HG02588 (cell line): Measurements from ENCODE around the gene TAF12.
"Not testable (repeated sequence)": the region's sequence is repeated elsewhere in the genome, so short reads cannot be mapped to it uniquely, and the experiment has no call there.

Source experiments
- ATAC-seq: cut with Tn5 transposase; IDR thresholded peaks from one replicate; pipeline ENCODE4 v1.9.1; 2021; ENCODE audit warnings: mild to moderate bottlenecking, moderate library complexity; ENCODE audit not compliant: unreplicated experiment

TAF12 gene

DNA sequence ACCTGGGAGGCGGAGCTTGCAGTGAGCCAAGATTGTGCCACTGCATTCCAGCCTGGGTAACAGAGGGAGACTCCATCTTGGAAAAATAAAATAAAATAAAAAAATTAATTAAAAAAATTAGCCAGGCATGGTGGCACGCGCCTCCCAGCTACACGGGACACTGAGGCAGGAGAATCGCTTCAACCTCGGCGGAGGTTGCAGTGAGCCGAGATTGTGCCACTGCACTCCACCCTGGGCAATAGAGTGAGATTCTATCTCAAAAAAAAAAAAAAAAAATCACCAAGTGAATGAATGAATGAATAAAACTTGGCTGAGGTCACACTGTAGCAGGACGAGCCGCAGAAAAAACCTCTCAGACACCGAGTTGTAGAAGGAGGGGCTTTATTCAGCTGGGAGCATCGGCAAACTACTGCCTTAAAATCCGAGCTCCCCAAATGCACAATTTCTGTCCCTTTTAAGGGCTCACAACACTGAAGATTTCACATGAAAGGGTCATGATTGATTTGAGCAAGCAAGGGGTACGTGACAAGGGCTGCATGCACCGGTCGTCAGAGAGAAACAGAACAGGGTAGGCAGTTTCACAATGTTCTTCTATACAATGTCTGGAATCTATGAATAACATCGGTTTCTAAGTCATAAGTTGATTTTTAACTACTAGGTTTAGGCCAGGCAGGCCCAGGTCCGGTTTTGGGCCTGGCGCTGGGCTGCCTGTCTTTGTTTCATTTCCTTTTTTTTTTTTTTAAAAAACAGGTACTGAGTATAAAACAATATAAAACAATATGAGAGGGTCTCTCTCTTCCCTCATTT, 56.1 kb downstream of the TAF12 start:
- not testable (repeated sequence) for ATAC-seq

DNA sequence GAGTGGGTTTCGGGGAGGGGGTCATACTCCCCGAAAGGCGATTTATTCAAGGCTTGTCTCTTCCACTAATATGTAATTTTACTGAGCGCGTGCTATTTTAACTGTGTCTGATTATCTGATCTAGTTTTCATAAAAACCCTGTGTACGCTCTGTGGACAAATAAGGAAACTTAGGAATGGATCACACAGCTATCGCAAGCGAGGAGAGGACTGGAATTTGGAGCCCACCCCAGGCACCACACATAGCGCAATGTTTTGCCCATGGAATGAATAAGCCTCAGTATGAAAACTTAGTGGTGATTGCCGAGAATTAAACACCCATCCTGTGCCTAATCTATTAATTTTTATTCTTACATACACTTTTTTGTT, 60.6 kb downstream of the TAF12 start:
- no peak for ATAC-seq

DNA sequence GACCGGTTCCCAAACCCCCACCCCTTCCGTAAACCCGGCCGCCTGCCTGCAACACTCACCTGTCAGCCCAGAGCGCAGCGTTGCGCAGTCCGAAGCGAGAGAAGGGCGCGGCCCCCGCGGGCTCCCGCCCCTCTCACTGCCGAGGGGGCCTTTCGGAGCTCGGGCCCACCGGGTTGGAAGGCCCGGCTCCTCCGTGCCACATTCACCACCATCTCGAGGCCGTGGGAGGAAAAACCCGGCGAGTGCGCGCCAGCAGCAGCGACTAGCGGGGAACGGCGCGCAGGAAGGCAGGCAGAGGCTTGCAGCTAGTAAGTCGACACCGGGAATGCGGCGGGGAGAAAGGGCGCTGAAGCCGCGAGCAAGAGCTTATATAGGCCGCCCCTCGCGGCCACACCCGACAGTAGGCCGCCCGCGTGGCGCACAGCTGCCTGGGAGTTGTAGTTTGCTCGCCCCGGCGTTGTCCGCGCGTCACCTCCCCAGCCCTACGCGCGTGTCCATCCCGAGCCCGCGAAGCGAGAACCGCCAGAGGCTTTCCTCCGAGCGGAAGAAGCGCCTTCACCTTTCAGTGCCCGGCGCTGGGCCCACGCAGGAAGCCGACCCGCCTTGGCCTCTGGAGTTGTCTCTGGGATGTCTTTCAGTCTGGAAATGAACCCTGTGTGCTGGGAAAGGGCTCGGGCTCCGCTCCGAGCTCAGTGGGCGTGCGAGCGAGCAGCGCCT, 61.2 kb downstream of the TAF12 start:
- peak; percentile 76 for ATAC-seq

DNA sequence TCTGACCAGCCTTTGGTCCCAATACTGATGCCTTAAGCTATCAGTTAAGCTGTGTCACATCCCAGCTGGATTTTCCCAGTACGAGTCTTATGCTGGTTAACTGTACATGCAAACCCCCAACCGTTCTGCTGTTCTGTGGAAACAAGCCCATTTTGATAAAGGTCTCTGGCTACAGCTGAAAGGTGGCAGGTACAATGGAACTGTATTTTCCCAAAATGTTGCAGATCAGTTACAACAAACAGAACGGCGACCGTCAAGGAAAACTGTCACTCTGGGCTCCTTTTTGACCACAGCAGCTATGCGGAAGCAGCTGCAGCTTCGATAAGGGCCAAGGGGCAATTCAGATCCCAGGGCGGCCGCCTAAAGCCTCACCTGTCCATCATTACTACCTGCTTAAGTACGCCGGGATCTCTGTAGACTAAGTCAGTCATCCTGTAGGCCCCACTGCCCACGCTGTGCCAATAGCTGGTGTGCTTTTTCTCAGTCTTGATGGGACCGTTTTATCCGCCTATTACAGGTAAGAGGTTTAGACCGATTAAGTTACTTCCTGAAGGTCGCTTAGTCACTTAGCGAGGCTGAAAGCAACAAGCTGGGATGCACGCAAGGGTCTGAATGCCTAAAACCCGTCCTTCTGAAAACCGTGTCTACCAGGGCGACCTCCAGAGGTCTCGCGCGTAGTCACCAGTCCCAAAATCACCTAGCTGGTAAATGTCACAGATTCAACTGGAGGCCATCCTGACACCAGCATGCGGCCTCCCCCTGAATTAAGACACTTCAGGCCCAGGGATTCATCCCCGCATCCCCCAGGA, 61.9 kb downstream of the TAF12 start:
- no peak for ATAC-seq

DNA sequence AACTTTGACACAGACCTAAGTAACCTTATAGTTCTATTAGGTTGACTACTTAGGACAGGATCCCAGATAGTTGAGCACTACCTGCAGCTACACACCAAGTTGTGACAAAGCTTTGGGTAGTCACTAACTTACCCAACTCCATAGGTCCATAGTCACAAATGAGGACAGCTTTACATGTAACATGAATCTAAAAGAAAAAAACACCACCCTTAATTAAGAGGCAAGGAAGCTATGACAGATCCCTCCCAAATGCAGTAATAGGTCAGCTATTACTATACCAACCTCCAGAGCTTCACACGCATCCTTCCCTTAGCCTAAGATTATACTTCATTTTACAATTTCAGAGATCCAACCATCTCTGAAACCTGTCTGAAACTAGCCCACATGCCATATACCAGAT, 63.5 kb downstream of the TAF12 start:
- ATAC-seq = no peak

DNA sequence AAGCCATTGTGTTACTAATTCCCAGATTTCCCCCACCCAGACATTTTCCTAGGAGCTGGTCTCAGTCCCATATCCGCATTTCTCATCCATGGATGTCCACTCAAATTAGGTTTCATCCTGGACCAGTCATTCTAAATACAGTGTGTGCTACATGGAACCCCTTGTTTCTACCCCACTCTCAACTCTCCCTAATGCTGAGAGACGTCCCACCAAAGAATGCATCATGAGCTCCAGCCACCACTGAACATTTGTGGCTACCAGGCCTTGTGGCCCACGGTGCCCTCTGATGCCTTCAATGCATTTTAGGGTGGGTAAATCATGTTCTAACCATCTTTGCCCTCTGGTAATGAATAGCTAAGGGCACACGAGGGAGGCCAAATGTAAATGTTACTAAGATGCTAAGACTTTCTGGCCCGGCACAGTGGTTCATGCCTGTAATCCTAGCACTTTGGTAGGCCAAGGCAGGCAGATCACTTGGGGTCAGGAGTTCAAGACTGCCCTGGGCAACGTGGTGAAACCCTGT, 64.1 kb downstream of the TAF12 start:
- ATAC-seq = no peak

GRCh38 chr1:28577738-28578536, 64.9 kb downstream of the TAF12 start:
- ATAC-seq = no peak

- ATAC-seq = no peak
Measured at GRCh38 chr1:28577052-28577678, 65.7 kb downstream of the TAF12 start.

DNA sequence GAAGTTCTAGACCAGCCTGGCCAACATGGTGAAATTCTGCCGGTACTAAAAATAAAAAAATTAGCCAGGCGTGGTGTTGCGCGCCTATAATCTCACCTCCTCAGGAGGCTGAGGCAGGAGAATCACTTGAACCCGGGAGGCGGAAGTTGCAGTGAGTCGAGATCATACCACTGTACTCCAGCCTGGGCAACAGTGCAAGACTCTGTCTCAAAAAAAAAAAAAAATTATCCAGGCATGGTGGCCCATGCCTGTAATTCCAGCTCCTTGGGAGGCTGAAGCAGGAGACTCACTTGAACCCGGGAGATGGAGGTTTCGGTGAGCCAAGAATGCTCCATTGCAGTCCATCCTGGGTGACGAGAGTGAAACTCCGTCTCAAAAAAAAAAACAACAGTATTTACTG, 69.3 kb downstream of the TAF12 start:
- no peak for ATAC-seq

GRCh38 chr1:28572891-28573290, 70.0 kb downstream of the TAF12 start:
- not testable (repeated sequence) for ATAC-seq

DNA sequence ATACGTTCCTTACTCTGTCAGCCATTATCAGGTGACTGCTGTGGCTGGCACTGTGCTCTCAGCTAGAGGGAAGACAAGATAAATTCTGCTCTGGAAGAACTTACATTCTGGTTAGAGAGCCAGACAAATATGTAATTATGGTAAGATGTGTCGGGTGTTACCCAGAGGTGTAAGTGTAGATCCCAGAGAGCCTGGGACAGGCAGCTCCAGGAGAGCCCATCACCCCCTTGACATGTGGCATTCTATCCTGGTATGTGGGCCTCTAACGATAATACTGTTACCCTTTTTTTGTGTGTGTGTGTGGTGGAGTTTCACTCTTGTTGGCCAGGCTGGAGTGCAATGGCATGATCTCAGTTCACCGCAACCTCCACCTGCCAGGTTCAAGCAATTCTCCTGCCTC, 71.0 kb downstream of the TAF12 start:
- no peak for ATAC-seq

GRCh38 chr1:28566931-28567330, 75.9 kb downstream of the TAF12 start:
- no peak for ATAC-seq

DNA sequence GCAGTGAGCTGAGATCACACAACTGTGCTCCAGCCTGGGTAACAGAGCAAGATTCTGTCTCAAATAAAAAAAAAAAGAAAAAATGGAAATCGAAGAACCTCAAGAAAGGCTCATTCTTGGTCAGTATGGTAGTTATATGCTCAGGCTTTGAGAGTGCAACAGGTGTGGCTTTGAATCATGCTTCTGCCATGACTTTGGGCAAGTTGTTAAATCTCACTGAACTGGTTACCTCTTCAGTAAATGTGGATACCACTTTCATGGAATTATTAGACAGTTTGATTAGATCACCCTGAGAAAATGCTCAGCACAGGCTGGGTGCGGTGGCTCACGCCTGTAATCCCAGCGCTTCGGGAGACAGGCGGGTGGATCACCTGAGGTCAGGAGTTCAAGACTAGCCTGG, 77.1 kb downstream of the TAF12 start:
- ATAC-seq = no peak

DNA sequence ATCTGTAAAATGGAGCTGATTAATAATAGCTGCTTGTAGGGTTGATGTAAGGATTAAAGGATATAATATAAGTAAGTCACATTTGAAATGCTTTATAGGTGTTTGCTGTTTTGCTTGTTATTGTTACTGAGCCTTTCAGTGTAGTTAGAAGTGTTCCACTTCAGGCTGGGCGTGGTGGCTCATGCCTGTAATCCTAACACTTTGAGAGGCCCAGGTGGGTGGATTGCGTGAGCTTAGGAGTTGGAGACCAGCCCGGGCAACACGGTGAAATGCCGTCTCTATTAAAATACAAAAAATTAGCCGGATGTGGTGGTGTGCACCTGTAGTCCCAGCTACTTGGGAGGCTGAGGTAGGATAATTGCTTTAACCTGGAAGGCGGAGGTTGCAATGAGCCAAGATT, 77.8 kb downstream of the TAF12 start:
- no peak for ATAC-seq

DNA sequence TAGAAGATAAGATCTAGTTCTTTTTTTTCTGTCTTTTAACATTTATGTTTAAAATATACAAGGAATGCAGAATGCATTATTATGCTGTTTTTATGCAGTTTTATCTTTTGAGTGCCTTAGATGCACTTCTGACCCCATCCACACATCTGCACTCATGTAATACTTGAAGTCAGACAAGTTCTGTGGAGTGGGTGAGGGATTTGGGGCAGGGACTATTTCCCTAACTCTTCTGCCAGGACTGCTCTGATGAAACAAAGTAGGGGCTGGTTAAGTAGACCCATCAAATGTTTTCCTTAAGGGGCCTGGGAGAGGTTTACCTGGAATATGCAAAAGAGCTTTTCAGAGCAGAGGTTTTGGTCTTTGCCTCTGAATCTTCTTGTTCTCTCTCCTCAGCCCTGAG, 78.6 kb downstream of the TAF12 start:
- no peak for ATAC-seq

DNA sequence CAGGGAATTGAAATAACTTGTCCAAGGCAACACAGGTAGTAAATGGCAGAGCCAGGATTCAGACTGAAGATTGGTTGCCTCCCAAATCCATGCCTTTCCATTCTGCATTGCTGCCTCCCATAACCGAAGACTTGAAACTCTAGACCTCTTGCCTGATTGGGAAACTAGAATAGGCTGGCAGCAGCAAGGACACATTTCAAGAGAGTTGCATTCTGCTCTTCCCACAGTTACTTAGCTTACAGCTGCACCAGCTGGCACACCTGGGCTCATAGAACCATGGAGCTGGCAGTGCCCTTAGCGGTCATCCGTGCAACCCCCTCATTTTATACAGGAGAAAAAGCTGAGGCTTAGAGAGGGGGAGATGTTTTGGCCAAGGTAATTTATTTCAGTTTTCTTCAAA, 82.0 kb downstream of the TAF12 start:
- ATAC-seq = no peak
